Uterus (tissue), 2 donors: ENCODE data around the gene C19orf47.

Source experiments
- POLR2A ChIP-seq, 2 donors: fragments of 450-650 bp; IDR thresholded peaks; one replicate each; pipeline ENCODE4 v1.6.1; 2016; ENCODE audit warnings: antibody characterized with exemption in 2 of 2, mild to moderate bottlenecking in 1 of 2, moderate library complexity in 1 of 2
- TF ChIP-seq, protein P1 (sequence below), 4 experiments: fragments of 200-600 bp in 2 of 4; fragments of 450-650 bp in 2 of 4; sonication (generic) in 2 of 4; IDR thresholded peaks; one replicate each; pipeline ENCODE4 v1.5.1; 2016 to 2019; ENCODE audit warnings: antibody characterized with exemption in 4 of 4, mild to moderate bottlenecking in 2 of 4, moderate library complexity in 1 of 4

DNA sequence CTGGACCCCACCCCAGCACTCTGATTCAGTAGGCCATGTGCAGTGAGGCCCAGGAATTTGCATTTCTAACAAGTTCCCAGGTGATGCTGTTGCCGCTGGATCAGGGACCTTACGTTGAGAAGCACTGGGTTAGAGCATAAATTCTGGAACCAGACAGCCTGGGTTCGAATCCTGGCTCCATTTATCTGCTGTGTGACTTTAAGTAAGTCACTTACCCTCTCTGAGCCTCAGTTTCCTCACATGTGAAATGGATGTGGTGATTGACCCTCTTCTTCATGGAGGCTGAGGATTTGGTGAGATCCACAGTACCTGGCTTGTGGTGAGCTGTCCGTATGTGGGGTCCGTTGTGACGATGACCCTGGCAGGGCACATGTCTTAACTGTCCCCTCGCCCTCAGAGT is 25.9 kb upstream of the C19orf47 start:
- TF ChIP-seq, protein P1, sequence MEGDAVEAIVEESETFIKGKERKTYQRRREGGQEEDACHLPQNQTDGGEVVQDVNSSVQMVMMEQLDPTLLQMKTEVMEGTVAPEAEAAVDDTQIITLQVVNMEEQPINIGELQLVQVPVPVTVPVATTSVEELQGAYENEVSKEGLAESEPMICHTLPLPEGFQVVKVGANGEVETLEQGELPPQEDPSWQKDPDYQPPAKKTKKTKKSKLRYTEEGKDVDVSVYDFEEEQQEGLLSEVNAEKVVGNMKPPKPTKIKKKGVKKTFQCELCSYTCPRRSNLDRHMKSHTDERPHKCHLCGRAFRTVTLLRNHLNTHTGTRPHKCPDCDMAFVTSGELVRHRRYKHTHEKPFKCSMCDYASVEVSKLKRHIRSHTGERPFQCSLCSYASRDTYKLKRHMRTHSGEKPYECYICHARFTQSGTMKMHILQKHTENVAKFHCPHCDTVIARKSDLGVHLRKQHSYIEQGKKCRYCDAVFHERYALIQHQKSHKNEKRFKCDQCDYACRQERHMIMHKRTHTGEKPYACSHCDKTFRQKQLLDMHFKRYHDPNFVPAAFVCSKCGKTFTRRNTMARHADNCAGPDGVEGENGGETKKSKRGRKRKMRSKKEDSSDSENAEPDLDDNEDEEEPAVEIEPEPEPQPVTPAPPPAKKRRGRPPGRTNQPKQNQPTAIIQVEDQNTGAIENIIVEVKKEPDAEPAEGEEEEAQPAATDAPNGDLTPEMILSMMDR (IDR thresholded peaks at IDR 0.05): no peak
- TF ChIP-seq POLR2A (IDR thresholded peaks at IDR 0.05): no peak
